B cell (primary cell): ENCODE measurements around the gene PDGFC. TPM values are rescaled to one million over a fixed set of nuclear protein-coding genes. Genes with fewer than 3 reads are reported as not detected.

Experiments
- ATAC-seq: fragments of 200-7000 bp; cut with Tn5 transposase; one replicate; pipeline ENCODE4 v1.10.0; 2021; ENCODE audit warnings: low read depth, mild to moderate bottlenecking, moderate number of reproducible peaks, moderate library complexity
- CTCF ChIA-PET: fragments of 350-600 bp; sonication (Branson Sonifier 250); formaldehyde crosslinking; loops from one replicate; lab custom pipeline; 2021; ENCODE audit warnings: antibody characterized with exemption, inconsistent platforms; lab: Charles Lee
- POLR2A ChIA-PET: fragments of 350-600 bp; sonication (Branson Sonifier 250); formaldehyde crosslinking; loops from one replicate; lab custom pipeline; 2021; ENCODE audit warnings: antibody characterized with exemption; lab: Charles Lee
- DNase-seq: peaks from one replicate; pipeline ENCODE4 v3.0.0; 2013
- H2AFZ ChIP-seq: 2 replicates; pipeline ENCODE4 v1.6.1; 2012; ENCODE audit warnings: mild to moderate bottlenecking, low read depth, low read length; ENCODE audit not compliant: insufficient read depth, poor library complexity, severe bottlenecking
- H3K27ac ChIP-seq, 2 donors: 1 replicate in 1 of 2; 2 replicates in 1 of 2; pipeline ENCODE4 v1.5.1; 2012 to 2013; ENCODE audit warnings: low read length in 2 of 2, mild to moderate bottlenecking in 2 of 2, moderate library complexity in 1 of 2
- H3K27me3 ChIP-seq, 4 experiments: fragments of 200-600 bp in 1 of 4; sonication (generic) in 1 of 4; replicated peaks in 1 of 4; 1 replicate in 2 of 4; 2 replicates in 2 of 4; pipeline versions ENCODE4 v1.6.1 to v1.7.0; 2013 to 2016; ENCODE audit warnings: low read length in 3 of 4, mild to moderate bottlenecking in 2 of 4, mixed read lengths in 1 of 4, moderate library complexity in 1 of 4; ENCODE audit not compliant: insufficient read depth in 4 of 4, control insufficient read depth in 3 of 4; ENCODE audit errors: control extremely low read depth in 1 of 4
- H3K36me3 ChIP-seq, 2 experiments: replicated peaks in 1 of 2; 1 replicate in 1 of 2; 2 replicates in 1 of 2; pipeline versions ENCODE4 v1.6.1 to v1.7.1; 2013; ENCODE audit warnings: low read length in 1 of 2; ENCODE audit not compliant: insufficient read depth in 2 of 2, control insufficient read depth in 1 of 2; ENCODE audit errors: control extremely low read depth in 1 of 2, extremely low read depth in 1 of 2
- H3K4me1 ChIP-seq, 2 donors: fragments of 200-600 bp in 1 of 2; sonication (generic) in 1 of 2; 1 replicate in 1 of 2; 2 replicates in 1 of 2; pipeline versions ENCODE4 v1.5.1 to v1.6.1; 2013 to 2017; ENCODE audit warnings: low read length in 2 of 2; ENCODE audit not compliant: control insufficient read depth in 2 of 2, insufficient read depth in 2 of 2
- H3K4me2 ChIP-seq: replicated peaks from 2 replicates; pipeline ENCODE3; 2012; ENCODE audit warnings: mild to moderate bottlenecking, low read depth, low read length; ENCODE audit not compliant: poor library complexity, severe bottlenecking
- H3K4me3 ChIP-seq, 5 experiments: fragments of 200-600 bp in 1 of 5; sonication (generic) in 1 of 5; 1 replicate in 3 of 5; 2 replicates in 2 of 5; pipeline versions ENCODE4 v1.5.1 to v1.7.0; 2011 to 2016; ENCODE audit warnings: low read length in 4 of 5, mild to moderate bottlenecking in 4 of 5, low read depth in 2 of 5, control low read depth in 1 of 5, moderate library complexity in 1 of 5; ENCODE audit not compliant: insufficient read depth in 1 of 5; ENCODE audit errors: control extremely low read depth in 1 of 5, extremely low read depth in 1 of 5
- H3K79me2 ChIP-seq: fragments of 200-600 bp; sonication (generic); one replicate; pipeline ENCODE4 v1.6.0; 2016; ENCODE audit warnings: low read length; ENCODE audit not compliant: control insufficient read depth, insufficient read depth
- H3K9ac ChIP-seq: fragments of 200-600 bp; sonication (generic); 2 replicates; pipeline ENCODE4 v1.6.1; 2017; ENCODE audit warnings: mild to moderate bottlenecking, low read length, moderate library complexity
- H3K9me3 ChIP-seq, 3 donors: one replicate each; pipeline versions ENCODE4 v1.6.1 to v1.7.1; 2013; ENCODE audit warnings: low read length in 2 of 3; ENCODE audit not compliant: control insufficient read depth in 2 of 3, insufficient read depth in 1 of 3; ENCODE audit errors: control extremely low read depth in 1 of 3
- H4K20me1 ChIP-seq: 2 replicates; pipeline ENCODE4 v1.6.0; 2012; ENCODE audit warnings: mild to moderate bottlenecking, low read length; ENCODE audit not compliant: insufficient read depth, control insufficient read depth, poor library complexity, severe bottlenecking
- H3K27ac Mint-ChIP-seq: one replicate; pipeline ENCODE4 v1.8.0; 2021; ENCODE audit warnings: mixed read lengths
- H3K27me3 Mint-ChIP-seq: one replicate; pipeline ENCODE4 v1.8.0; 2021; ENCODE audit warnings: mixed read lengths
- H3K4me1 Mint-ChIP-seq: one replicate; pipeline ENCODE4 v1.8.0; 2021; ENCODE audit warnings: mixed read lengths
- H3K4me3 Mint-ChIP-seq: one replicate; pipeline ENCODE4 v1.8.0; 2021; ENCODE audit warnings: mixed read lengths
- H3K9me3 Mint-ChIP-seq: one replicate; pipeline ENCODE4 v1.8.0; 2022; ENCODE audit warnings: mixed read lengths; ENCODE audit not compliant: insufficient read depth
- EZH2 ChIP-seq: IDR thresholded peaks from 2 replicates; pipeline ENCODE4 v1.6.1; 2012; ENCODE audit warnings: borderline replicate concordance, low read depth, mild to moderate bottlenecking, moderate library complexity, low read length; ENCODE audit not compliant: insufficient read depth, poor library complexity, severe bottlenecking
- WGBS: methylation state at CpG from one replicate; pipeline ENCODE4 v1.1.5; 2013; ENCODE audit warnings: missing lambda C conversion rate; ENCODE audit not compliant: insufficient coverage; 5-methylcytosine and 5-hydroxymethylcytosine counted together
- intact Hi-C: fragments of 100-400 bp; cut with micrococcal nuclease; formaldehyde crosslinking; loops from one replicate; pipeline ENCODE4 v1.10.0; 2022
- polyA plus RNA-seq: library from polyadenylated mRNA; depleted of rRNA; stranded (reverse); fragments of >200 nt; gene quantifications from 2 replicates; pipeline ENCODE4 v1.2.3, GENCODE V29; 2012
- total RNA-seq, 2 donors: library from RNA; stranded (reverse); fragments of 120-200 nt in 1 of 2; gene quantifications; 1 replicate in 1 of 2; 2 replicates in 1 of 2; pipeline versions ENCODE4 v1.2.3 to v1.2.4, GENCODE V29; 2013 to 2022
- TF ChIP-seq, protein P1 (sequence below): fragments of 200-600 bp; IDR thresholded peaks from one replicate; pipeline ENCODE4 v1.8.0; 2022; ENCODE audit warnings: antibody characterized with exemption, mild to moderate bottlenecking

PDGFC gene
- total and polyA plus RNA-seq, 2 donors (not counting 1 experiment from before 2014, with no cell fraction given): 0.10 TPM; not detected in 1

DNA sequence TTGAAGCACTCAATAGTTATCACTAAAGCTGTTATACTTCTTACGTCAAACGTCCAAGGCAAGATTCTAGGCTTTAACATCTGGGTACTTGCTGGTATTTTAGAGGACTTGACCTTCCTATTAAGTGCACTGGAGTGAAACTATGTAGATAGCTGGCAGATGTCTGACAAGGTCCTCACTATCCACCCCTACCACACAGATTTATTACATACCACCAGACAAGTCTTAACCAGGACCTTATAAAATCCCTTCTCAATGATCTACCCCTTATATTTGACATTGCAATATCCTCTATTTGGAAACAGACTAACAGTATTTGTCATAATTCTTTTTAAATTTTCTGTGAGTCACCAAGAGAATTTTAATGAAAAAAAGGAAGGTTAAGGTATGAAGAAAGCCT is 78.8 kb downstream of the PDGFC start:
- Histone ChIP-seq H4K20me1 (no peaks in the 10 kb centered on the region), H3K27me3 (no peaks in the 10 kb centered on the region), H3K4me1 (no peaks in the 10 kb centered on the region), H2AFZ (no peak overlapping the region), H3K9me3 (no peaks in the 10 kb centered on the region), H3K27ac (no peak overlapping the region), H3K36me3 (no peaks in the 10 kb centered on the region), H3K79me2 (no peaks in the 10 kb centered on the region), H3K4me2 (no peak overlapping the region), H3K4me3 (no peak overlapping the region), H3K9ac (no peak overlapping the region)
- Mint-ChIP-seq H3K9me3 (no peaks in the 10 kb centered on the region), H3K4me1 (no peaks in the 10 kb centered on the region), H3K27me3 (no peaks in the 10 kb centered on the region), H3K4me3 (no peak overlapping the region), H3K27ac (no peak overlapping the region)
- POLR2A ChIA-PET: no interaction called here
- intact Hi-C loops: no loop called here
- CTCF ChIA-PET: no interaction called here
- TF ChIP-seq, protein P1, sequence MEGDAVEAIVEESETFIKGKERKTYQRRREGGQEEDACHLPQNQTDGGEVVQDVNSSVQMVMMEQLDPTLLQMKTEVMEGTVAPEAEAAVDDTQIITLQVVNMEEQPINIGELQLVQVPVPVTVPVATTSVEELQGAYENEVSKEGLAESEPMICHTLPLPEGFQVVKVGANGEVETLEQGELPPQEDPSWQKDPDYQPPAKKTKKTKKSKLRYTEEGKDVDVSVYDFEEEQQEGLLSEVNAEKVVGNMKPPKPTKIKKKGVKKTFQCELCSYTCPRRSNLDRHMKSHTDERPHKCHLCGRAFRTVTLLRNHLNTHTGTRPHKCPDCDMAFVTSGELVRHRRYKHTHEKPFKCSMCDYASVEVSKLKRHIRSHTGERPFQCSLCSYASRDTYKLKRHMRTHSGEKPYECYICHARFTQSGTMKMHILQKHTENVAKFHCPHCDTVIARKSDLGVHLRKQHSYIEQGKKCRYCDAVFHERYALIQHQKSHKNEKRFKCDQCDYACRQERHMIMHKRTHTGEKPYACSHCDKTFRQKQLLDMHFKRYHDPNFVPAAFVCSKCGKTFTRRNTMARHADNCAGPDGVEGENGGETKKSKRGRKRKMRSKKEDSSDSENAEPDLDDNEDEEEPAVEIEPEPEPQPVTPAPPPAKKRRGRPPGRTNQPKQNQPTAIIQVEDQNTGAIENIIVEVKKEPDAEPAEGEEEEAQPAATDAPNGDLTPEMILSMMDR: no peak
- no peak for TF ChIP-seq EZH2
- ATAC-seq (no peak), DNase-seq (no peak)
- no CpG with 5 or more reads among the region's 2 CpGs for WGBS

DNA sequence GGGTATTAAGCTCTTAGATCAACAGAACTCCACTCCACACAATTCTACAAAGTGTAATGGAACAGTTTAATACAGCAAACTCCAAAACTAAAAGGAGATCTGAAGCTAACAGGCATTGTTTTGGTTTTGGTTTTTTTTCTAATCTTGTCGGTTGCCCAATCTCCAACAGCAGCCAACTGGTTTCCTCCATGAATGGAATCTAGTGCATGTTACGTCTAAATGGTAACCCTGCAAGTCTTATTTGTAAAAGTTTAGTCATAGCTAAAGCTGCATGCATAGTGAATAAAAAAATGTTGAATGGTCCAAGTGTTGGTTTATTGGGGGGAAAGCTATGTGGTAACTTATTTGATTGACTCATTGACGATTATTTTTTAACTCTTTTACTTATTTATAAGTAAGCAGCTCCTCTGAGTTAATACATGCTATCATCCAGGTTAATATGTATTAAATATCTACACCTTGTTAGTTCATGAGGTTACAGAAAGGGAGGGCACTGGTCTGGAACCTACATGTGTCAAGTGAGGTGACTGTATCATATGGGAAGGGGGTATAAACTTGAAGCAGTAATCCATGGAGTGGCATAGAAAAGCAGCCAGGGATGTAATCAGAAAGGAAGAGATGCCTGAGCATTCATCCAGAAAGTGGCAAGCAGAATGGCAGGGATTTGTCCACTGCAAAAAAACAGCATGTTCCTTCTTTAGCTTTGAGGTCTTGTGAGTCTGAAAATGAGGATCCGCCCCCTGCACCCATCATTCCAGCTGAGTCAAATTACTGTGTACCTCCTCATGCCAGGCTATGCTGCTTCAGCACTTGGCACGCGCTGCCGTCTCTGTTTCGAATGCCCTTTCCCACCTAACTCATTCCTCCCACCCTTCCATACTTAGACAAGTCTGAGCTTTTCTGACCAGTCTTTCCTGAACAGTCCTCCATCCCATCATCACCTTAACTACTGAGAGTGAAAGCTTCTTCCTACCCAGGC is 81.7 kb downstream of the PDGFC start:
- Histone ChIP-seq H3K27ac (no peak overlapping the region), H4K20me1 (no peaks in the 10 kb centered on the region), H3K36me3 (no peaks in the 10 kb centered on the region), H3K27me3 (no peaks in the 10 kb centered on the region), H3K4me2 (no peak overlapping the region), H3K4me3 (no peak overlapping the region), H3K79me2 (no peaks in the 10 kb centered on the region), H3K4me1 (no peaks in the 10 kb centered on the region), H2AFZ (no peak overlapping the region), H3K9me3 (no peaks in the 10 kb centered on the region), H3K9ac (no peak overlapping the region)
- intact Hi-C loops: no loop called here
- H3K4me1 Mint-ChIP-seq: no peaks in the 10 kb centered on the region
- POLR2A ChIA-PET: no interaction called here
- DNase-seq (no peak), ATAC-seq (no peak)
- 94% methylated on average over 6 of the region's 8 CpGs for WGBS
- CTCF ChIA-PET: no interaction called here
- TF ChIP-seq EZH2: no peak
- TF ChIP-seq, protein P1: no peak
- H3K4me3 Mint-ChIP-seq: no peak overlapping the region
- H3K27me3 Mint-ChIP-seq: no peaks in the 10 kb centered on the region
- no peak overlapping the region for H3K27ac Mint-ChIP-seq
- H3K9me3 Mint-ChIP-seq: no peaks in the 10 kb centered on the region
